Effector CD8-positive, alpha-beta T cell (primary cell): Measurements from ENCODE around the gene MRPS27.
A peak's percentile ranks its signal among the peaks of the same experiment; 100 is the strongest.

Experiments
- DNase-seq: peaks from one replicate; lab custom pipeline; 2025; lab: John Stamatoyannopoulos, UW
- total RNA-seq, 4 experiments: gene quantifications; one replicate each; lab custom pipeline; 2026; lab: John Stamatoyannopoulos, UW

Gene MRPS27
- 49.7 to 85.0 (median 59.5) reads per million in 4 experiments for total RNA-seq

- peak; percentile 88 for DNase-seq
Observed at GRCh38 chr5:72319976-72320752, at the start of gene MRPS27, which contains the start of gene PTCD2. MRPS27 (minus strand) TSS chr5:72320240; CDS start chr5:72320221, 19 bp downstream. PTCD2 (plus strand) TSS chr5:72320373; CDS start chr5:72320383, 10 bp downstream.

- no peak for DNase-seq
Observed at GRCh38 chr5:72369711-72370110, 49.7 kb upstream of the MRPS27 start.

GRCh38 chr5:72369301-72369700 is 49.3 kb upstream of the MRPS27 start:
- no peak for DNase-seq

GRCh38 chr5:72368271-72368670 is 48.2 kb upstream of the MRPS27 start:
- no peak for DNase-seq

- DNase-seq = no peak
Observed at GRCh38 chr5:72366324-72366976, 46.4 kb upstream of the MRPS27 start.

- DNase-seq = no peak
Observed at GRCh38 chr5:72364951-72365350, 44.9 kb upstream of the MRPS27 start.

- no peak for DNase-seq
Observed at GRCh38 chr5:72364171-72364570, 44.1 kb upstream of the MRPS27 start.

- DNase-seq = no peak
Observed at GRCh38 chr5:72363166-72363802, 43.2 kb upstream of the MRPS27 start.

- no peak for DNase-seq
Observed at GRCh38 chr5:72359886-72360285, 39.8 kb upstream of the MRPS27 start.

GRCh38 chr5:72358925-72359324 is 38.9 kb upstream of the MRPS27 start:
- no peak for DNase-seq

GRCh38 chr5:72356361-72356760 is 36.3 kb upstream of the MRPS27 start:
- no peak for DNase-seq

GRCh38 chr5:72355706-72356299 is 35.8 kb upstream of the MRPS27 start:
- no peak for DNase-seq

- DNase-seq = no peak
Observed at GRCh38 chr5:72353046-72353445, 33.0 kb upstream of the MRPS27 start.

GRCh38 chr5:72352616-72353015 is 32.6 kb upstream of the MRPS27 start:
- no peak for DNase-seq

- DNase-seq = no peak
Observed at GRCh38 chr5:72351376-72351775, 31.3 kb upstream of the MRPS27 start.

GRCh38 chr5:72347801-72348308 is 27.8 kb upstream of the MRPS27 start:
- no peak for DNase-seq

- no peak for DNase-seq
Observed at GRCh38 chr5:72346398-72346797, 26.4 kb upstream of the MRPS27 start.

GRCh38 chr5:72338689-72339209 is 18.7 kb upstream of the MRPS27 start:
- no peak for DNase-seq

- DNase-seq = no peak
Observed at GRCh38 chr5:72337159-72337558, 17.1 kb upstream of the MRPS27 start.

GRCh38 chr5:72330712-72331111 is 10.7 kb upstream of the MRPS27 start:
- no peak for DNase-seq

- DNase-seq = no peak
Observed at GRCh38 chr5:72328172-72328571, 8.1 kb upstream of the MRPS27 start.

- no peak for DNase-seq
Observed at GRCh38 chr5:72326306-72326649, 6.2 kb upstream of the MRPS27 start.
